Endothelial cell of umbilical vein (primary cell): Measurements from ENCODE around the gene C20orf144. TPM values are rescaled to one million over a fixed set of nuclear protein-coding genes. Genes with fewer than 3 reads are reported as not detected.

Source experiments
- BruUV-seq: library from RNA; stranded (reverse); fragments of 400-500 nt; replicated peaks from 2 replicates; lab custom pipeline; 2021; lab: Mats Ljungman, UMichigan
- CTCF ChIA-PET: fragments of 300-600, 350-600 bp; sonication (Branson Sonifier 250); formaldehyde crosslinking; loops from one replicate; lab custom pipeline; 2021; ENCODE audit warnings: antibody characterized with exemption, inconsistent platforms; lab: Charles Lee
- POLR2A ChIA-PET: fragments of 300-600, 350-600 bp; sonication (Branson Sonifier 250); formaldehyde crosslinking; loops from one replicate; lab custom pipeline; 2021; ENCODE audit warnings: antibody characterized with exemption, inconsistent platforms; lab: Charles Lee
- DNase-seq: peaks from one replicate; pipeline ENCODE4 v3.0.0-alpha.2; 2011; ENCODE audit warnings: low read depth, low spot score
- FAIRE-seq: peaks from 2 replicates; lab custom pipeline; 2011; peaks lifted over from hg19 to GRCh38; lab: Jason Lieb, UNC
- H2AFZ ChIP-seq: 2 replicates; pipeline ENCODE4 v1.6.0; 2012; ENCODE audit warnings: low read depth, low read length, control low read depth, inconsistent platforms
- H3K27ac ChIP-seq: 2 replicates; pipeline ENCODE4 v1.5.1; 2011; ENCODE audit warnings: low read depth, mild to moderate bottlenecking, control low read depth, low read length, moderate library complexity; ENCODE audit not compliant: insufficient read depth
- H3K27me3 ChIP-seq, 2 experiments: 2 replicates each; pipeline versions ENCODE4 v1.6.0 to v1.6.1; 2011; ENCODE audit warnings: low read length in 2 of 2, mixed read lengths in 1 of 2; ENCODE audit not compliant: control insufficient read depth in 2 of 2, insufficient read depth in 2 of 2
- H3K36me3 ChIP-seq, 2 experiments: 2 replicates in 1 of 2; 3 replicates in 1 of 2; pipeline ENCODE4 v1.5.1; 2011; ENCODE audit warnings: low read length in 2 of 2, mild to moderate bottlenecking in 1 of 2, moderate library complexity in 1 of 2; ENCODE audit not compliant: control insufficient read depth in 2 of 2, insufficient read depth in 2 of 2; ENCODE audit errors: extremely low read depth in 1 of 2
- H3K4me1 ChIP-seq: 3 replicates; pipeline ENCODE4 v1.5.1; 2011; ENCODE audit warnings: mild to moderate bottlenecking, low read length; ENCODE audit not compliant: control insufficient read depth, insufficient read depth; ENCODE audit errors: extremely low read depth
- H3K4me2 ChIP-seq: 2 replicates; pipeline ENCODE4 v1.6.1; 2011; ENCODE audit warnings: low read length, control low read depth, mixed read lengths; ENCODE audit not compliant: insufficient read depth
- H3K4me3 ChIP-seq, 3 experiments: fragments of 200-600 bp in 1 of 3; sonication (generic), shearing (Covaris generic) in 1 of 3; replicated peaks in 1 of 3; 2 replicates each; pipeline ENCODE4 v1.5.1; 2011 to 2016; ENCODE audit warnings: control low read depth in 3 of 3, low read length in 3 of 3, mild to moderate bottlenecking in 2 of 3, inconsistent platforms in 1 of 3, low read depth in 1 of 3, moderate library complexity in 1 of 3; ENCODE audit not compliant: insufficient read depth in 1 of 3
- H3K79me2 ChIP-seq: 2 replicates; pipeline ENCODE4 v1.6.0; 2012; ENCODE audit warnings: low read length, inconsistent platforms; ENCODE audit not compliant: control insufficient read depth, insufficient read depth
- H3K9ac ChIP-seq: replicated peaks from 2 replicates; pipeline ENCODE3; 2011; ENCODE audit warnings: low read length, control low read depth; ENCODE audit not compliant: insufficient read depth; ENCODE audit errors: extremely low read depth
- H3K9me1 ChIP-seq: replicated peaks from 3 replicates; pipeline ENCODE4 v1.6.0; 2011; ENCODE audit warnings: mild to moderate bottlenecking, low read length; ENCODE audit not compliant: control insufficient read depth, insufficient read depth; ENCODE audit errors: extremely low read depth
- H3K9me3 ChIP-seq: replicated peaks from 2 replicates; pipeline ENCODE4 v1.5.1; 2012; ENCODE audit warnings: low read length, inconsistent platforms; ENCODE audit not compliant: control insufficient read depth, insufficient read depth
- H4K20me1 ChIP-seq: replicated peaks from 2 replicates; pipeline ENCODE3; 2011; ENCODE audit warnings: mild to moderate bottlenecking, low read length; ENCODE audit not compliant: control insufficient read depth, insufficient read depth; ENCODE audit errors: extremely low read depth
- EZH2 ChIP-seq: IDR thresholded peaks from 2 replicates; pipeline ENCODE4 v1.6.1; 2012; ENCODE audit warnings: borderline replicate concordance, low read depth, mild to moderate bottlenecking, moderate library complexity, low read length, inconsistent platforms; ENCODE audit not compliant: severe bottlenecking
- FOS ChIP-seq: IDR thresholded peaks from 2 replicates; pipeline ENCODE4 v1.6.1; 2011; ENCODE audit warnings: mild to moderate bottlenecking, low read length, moderate library complexity, borderline replicate concordance; ENCODE audit not compliant: insufficient read depth
- GATA2 ChIP-seq: IDR thresholded peaks from 2 replicates; pipeline ENCODE4 v1.7.0; 2011; ENCODE audit warnings: low read depth, mild to moderate bottlenecking, moderate library complexity, mixed read lengths, low read length; ENCODE audit not compliant: insufficient read length, insufficient read depth
- JUN ChIP-seq: IDR thresholded peaks from 2 replicates; pipeline ENCODE4 v1.6.1; 2011; ENCODE audit warnings: borderline replicate concordance, low read depth; ENCODE audit not compliant: insufficient read length, insufficient read depth
- MYC ChIP-seq: IDR thresholded peaks from one replicate; pipeline ENCODE4 v1.6.1; 2011; ENCODE audit warnings: mild to moderate bottlenecking, low read depth, low read length
- POLR2A ChIP-seq: IDR thresholded peaks from 2 replicates; pipeline ENCODE4 v1.6.1; 2012; ENCODE audit warnings: low read depth, mild to moderate bottlenecking, control low read depth, low read length
- POLR2AphosphoS5 ChIP-seq: IDR thresholded peaks from 2 replicates; pipeline ENCODE4 v1.6.1; 2012; ENCODE audit warnings: low read depth, mild to moderate bottlenecking, control low read depth, low read length, moderate library complexity; ENCODE audit not compliant: insufficient read depth
- dilution Hi-C: fragments of 300-500 bp; cut with MboI; formaldehyde crosslinking; loops from one replicate; pipeline ENCODE4 v1.15.0; 2019; ENCODE audit warnings: low sequenced_read_pairs; ENCODE audit not compliant: extremely low pct_ligation_motif_present
- intact Hi-C: fragments of 100-400 bp; cut with micrococcal nuclease; formaldehyde crosslinking; loops from one replicate; pipeline ENCODE4 v1.10.0; 2022
- polyA plus RNA-seq, 4 experiments: library from polyadenylated mRNA; depleted of rRNA in 3 of 4; stranded (reverse) in 3 of 4; unstranded in 1 of 4; fragments of >200 nt; gene quantifications; 2 replicates each; pipeline versions ENCODE4 v1.2.1 to v1.2.3, GENCODE V29; 2011 to 2012; ENCODE audit warnings: missing spikeins in 1 of 4
- total RNA-seq: library from RNA; stranded (reverse); gene quantifications from 2 replicates; pipeline ENCODE4 v1.2.3, GENCODE V29; 2021
- TF ChIP-seq, protein P1 (sequence below), 2 donors: IDR thresholded peaks; 1 replicate in 1 of 2; 2 replicates in 1 of 2; pipeline ENCODE4 v1.5.1; 2011; ENCODE audit warnings: low read length in 2 of 2, mild to moderate bottlenecking in 2 of 2, moderate library complexity in 2 of 2, control low read depth in 1 of 2, inconsistent platforms in 1 of 2, low read depth in 1 of 2; ENCODE audit not compliant: insufficient read depth in 1 of 2; ENCODE audit errors: extremely low read depth in 1 of 2
- TF ChIP-seq, protein P2 (sequence below): IDR thresholded peaks from 2 replicates; pipeline ENCODE4 v1.6.1; 2011; ENCODE audit not compliant: insufficient read depth, insufficient read length

The C20orf144 gene
- total and polyA plus RNA-seq, 2 donors (not counting 3 experiments of a cell fraction or from before 2014, with no cell fraction given): not detected

DNA sequence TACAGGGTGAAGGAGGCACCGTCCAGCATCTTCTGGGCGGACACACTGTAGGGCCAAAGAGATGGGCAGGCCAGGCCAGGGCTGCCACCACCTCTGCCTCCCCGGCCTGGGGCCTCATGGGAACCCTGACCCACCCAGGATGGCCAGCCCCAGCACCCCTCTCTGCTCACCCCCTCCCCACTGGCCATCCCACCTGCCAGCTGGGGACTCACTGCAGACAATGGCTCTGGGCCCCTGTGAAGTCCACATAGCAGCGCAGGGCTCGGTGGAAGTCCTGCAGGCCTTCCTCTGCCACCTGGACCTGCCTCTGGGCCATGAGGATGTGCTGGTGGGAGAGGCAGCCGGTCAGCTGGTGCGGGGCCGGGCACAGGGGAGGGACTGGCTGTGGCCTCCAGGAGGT, 3.6 kb upstream of the C20orf144 start:
- CTCF ChIA-PET: interaction anchor here (1.1 to 1.4 kb wide), 2 partner anchors 8 to 201 kb away, joined by 3 read pairs; partner anchors contain the start of gene ACTL10
- Histone ChIP-seq H3K4me2 (no peak overlapping the region), H3K9me3 (no peaks in the 10 kb centered on the region), H3K9ac (no peak overlapping the region), H3K36me3 (no peaks in the 10 kb centered on the region), H3K27me3 (no peaks in the 10 kb centered on the region), H4K20me1 (no peaks in the 10 kb centered on the region), H3K4me1 (peaks cover 7% of the 10 kb centered on the region), H3K4me3 (no peak overlapping the region), H3K27ac (no peak overlapping the region), H2AFZ (no peak overlapping the region), H3K9me1 (no peaks in the 10 kb centered on the region), H3K79me2 (no peaks in the 10 kb centered on the region)
- TF ChIP-seq, protein P1, sequence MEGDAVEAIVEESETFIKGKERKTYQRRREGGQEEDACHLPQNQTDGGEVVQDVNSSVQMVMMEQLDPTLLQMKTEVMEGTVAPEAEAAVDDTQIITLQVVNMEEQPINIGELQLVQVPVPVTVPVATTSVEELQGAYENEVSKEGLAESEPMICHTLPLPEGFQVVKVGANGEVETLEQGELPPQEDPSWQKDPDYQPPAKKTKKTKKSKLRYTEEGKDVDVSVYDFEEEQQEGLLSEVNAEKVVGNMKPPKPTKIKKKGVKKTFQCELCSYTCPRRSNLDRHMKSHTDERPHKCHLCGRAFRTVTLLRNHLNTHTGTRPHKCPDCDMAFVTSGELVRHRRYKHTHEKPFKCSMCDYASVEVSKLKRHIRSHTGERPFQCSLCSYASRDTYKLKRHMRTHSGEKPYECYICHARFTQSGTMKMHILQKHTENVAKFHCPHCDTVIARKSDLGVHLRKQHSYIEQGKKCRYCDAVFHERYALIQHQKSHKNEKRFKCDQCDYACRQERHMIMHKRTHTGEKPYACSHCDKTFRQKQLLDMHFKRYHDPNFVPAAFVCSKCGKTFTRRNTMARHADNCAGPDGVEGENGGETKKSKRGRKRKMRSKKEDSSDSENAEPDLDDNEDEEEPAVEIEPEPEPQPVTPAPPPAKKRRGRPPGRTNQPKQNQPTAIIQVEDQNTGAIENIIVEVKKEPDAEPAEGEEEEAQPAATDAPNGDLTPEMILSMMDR (IDR thresholded peaks at IDR 0.05; ENCODE audit: extremely low read depth in 1 of 2, insufficient read depth in 1 of 2, low read depth in 1 of 2, low read length in 2 of 2): no peak
- TF ChIP-seq GATA2 (no peak), JUN (no peak), MYC (no peak), POLR2A (no peak), POLR2AphosphoS5 (no peak), FOS (no peak), EZH2 (no peak)
- TF ChIP-seq, protein P2, sequence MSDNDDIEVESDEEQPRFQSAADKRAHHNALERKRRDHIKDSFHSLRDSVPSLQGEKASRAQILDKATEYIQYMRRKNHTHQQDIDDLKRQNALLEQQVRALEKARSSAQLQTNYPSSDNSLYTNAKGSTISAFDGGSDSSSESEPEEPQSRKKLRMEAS: no peak
- BruUV-seq: no TSS peak
- intact Hi-C loops (no loop called here), dilution Hi-C loops (no loop called here)
- FAIRE-seq (no peak), DNase-seq (no peak)
- POLR2A ChIA-PET: no interaction called here
